Head of caudate nucleus (tissue), 42 donors: ENCODE results near the gene TRIP12.

ENCODE experiments used
- DNase-seq, 42 donors: peaks; one replicate each; pipeline versions ENCODE4 v3.0.0 to v3.0.0-alpha.2; 2020 to 2021; ENCODE audit warnings: mixed read lengths in 7 of 42
- intact Hi-C: fragments of 100-400 bp; cut with DNase I; formaldehyde crosslinking; loops from one replicate; pipeline ENCODE4 v1.15.0; 2022

The TRIP12 gene

GRCh38 chr2:229884775-229885699 lies 36.8 kb downstream of the TRIP12 start:
- intact Hi-C loops = no loop called here
- no peak for DNase-seq

DNA sequence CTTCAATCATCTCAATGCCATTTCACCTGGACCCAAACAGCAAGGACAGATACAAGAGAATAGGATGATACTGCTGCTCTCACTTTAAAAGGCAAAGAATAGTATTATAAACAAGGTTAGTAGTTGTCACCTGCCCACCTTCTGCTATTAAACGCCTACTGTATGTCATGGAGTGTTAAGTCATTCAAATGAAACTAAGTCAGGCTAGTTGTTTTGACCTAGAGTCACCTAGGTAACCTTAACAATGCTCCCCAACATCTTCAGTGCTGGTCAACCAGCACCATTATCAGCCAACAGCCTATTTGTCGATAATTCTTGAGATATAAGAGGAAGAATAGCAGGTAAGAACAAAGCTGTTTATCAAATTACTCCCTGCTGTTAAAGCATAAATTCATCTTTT lies 39.2 kb downstream of the TRIP12 start:
- DNase-seq = no peak
- intact Hi-C loops = no loop called here

- intact Hi-C loops = no loop called here
- no peak for DNase-seq
Observed at GRCh38 chr2:229880892-229881586, 40.8 kb downstream of the TRIP12 start.

DNA sequence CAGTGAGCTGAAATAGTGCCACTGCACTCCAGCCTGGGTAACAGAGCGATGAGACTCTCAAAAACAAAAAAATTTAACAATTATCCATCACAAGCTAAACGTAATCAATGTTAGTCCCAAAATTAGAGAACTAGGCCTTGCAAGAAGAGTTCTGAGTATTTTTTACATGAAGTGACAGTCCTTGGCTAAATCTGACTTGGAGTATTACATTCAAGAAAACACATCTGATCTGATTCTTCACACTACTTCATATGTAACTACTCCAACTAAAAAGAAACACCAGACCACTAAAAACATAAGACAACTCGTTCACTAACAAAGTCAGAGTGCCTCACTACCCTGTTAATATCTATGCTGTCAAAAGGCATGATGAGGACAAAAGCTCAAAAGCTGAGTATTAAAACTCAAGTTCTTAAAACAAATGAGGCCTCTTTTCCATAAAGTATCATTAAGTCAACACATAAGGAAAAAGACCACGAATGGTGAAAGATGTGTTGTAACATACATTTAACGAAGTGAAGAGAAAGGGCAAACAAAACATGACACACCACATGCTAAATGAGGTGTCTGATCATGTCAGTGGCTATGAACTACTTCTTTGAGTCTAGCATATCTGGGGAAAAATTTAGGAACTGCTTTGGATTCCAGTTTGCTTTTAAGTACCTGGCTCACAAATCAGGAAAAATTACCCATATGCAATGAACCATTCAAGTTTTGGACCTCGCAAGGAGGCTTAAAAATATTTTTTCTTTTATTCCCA lies 42.4 kb downstream of the TRIP12 start:
- intact Hi-C loops = no loop called here
- no peak for DNase-seq

- intact Hi-C loops = no loop called here
- DNase-seq = no peak
Observed at GRCh38 chr2:229875549-229875948, 46.3 kb downstream of the TRIP12 start.

- intact Hi-C loops = no loop called here
- no peak for DNase-seq
Observed at GRCh38 chr2:229874647-229875046, 47.2 kb downstream of the TRIP12 start.

GRCh38 chr2:229873123-229873581 lies 48.7 kb downstream of the TRIP12 start:
- intact Hi-C loops = no loop called here
- DNase-seq = no peak

GRCh38 chr2:229870903-229871656 lies 50.7 kb downstream of the TRIP12 start:
- intact Hi-C loops = no loop called here
- DNase-seq = no peak

- DNase-seq = no peak
Observed at GRCh38 chr2:229869226-229869625, 52.6 kb downstream of the TRIP12 start.

GRCh38 chr2:229868794-229869193 lies 53.0 kb downstream of the TRIP12 start:
- intact Hi-C loops = no loop called here
- DNase-seq = no peak

More at GRCh38 chr2:229869226-229869625, 52.6 kb downstream of the TRIP12 start:
- intact Hi-C loops = no loop called here

DNA sequence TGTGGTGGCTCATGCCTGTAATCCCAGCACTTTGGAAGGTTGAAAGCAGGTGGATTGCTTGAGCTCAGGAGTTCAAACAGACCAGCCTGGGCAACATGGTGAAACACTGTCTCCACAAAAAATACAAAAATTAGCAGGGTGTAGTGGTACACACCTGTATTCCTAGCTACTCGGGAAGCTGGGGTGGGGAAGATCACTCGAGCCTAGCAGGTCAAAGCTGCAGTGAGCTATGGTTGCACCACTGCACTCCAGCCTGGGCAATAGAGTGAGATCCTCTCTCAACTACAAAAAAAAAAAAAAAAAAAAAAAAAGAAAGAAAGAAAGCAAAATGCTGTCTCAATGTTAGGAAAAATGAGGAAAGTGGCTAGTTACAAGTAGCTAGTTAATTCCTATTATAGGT lies 56.8 kb downstream of the TRIP12 start:
- intact Hi-C loops = no loop called here

GRCh38 chr2:229861431-229861830 lies 60.4 kb downstream of the TRIP12 start:
- intact Hi-C loops = no loop called here
- no peak for DNase-seq

More for the DNA sequence above, 56.8 kb downstream of the TRIP12 start:
- no peak for DNase-seq

DNA sequence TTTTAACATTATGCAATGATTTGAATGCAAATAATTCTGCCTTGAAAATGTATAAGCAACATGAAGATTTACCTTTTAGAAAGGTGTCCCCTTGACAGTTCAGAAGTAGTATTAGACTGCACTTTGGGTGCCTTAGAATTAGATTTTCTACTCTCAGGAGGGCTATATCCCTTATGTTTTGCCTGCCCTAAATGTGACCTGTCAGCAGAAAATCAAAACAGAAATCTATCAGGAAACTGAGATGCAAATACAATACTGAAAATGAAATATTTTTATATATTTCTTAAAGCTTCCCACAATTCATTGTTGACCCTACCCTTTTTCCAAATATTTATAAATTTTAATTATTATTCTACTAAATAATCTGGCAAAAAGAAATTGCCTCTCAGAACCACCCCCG lies 61.5 kb downstream of the TRIP12 start:
- no peak for DNase-seq
- intact Hi-C loops = no loop called here

- intact Hi-C loops = no loop called here
Observed at GRCh38 chr2:229858351-229858750, 63.5 kb downstream of the TRIP12 start.

DNA sequence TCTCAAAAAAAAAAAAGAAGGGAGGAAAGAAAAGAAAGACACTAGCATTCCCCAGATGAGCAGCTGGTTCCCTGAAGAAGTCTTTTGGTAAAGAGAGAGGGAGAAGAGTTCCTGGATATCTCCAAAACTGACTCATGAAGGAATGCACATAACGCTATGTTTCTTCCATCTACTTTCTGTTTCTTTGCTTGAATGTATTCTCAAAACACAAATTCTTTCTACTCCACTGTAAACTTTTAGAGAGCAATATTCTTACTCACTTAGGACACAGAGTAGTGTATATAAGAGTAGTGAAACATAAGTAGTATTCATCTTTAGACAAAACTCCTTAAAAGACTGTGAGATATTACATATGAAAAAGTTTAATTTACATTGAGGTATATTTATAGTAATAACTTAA lies 64.2 kb downstream of the TRIP12 start:
- intact Hi-C loops = no loop called here
- no peak for DNase-seq

More at GRCh38 chr2:229858351-229858750, 63.5 kb downstream of the TRIP12 start:
- DNase-seq = no peak

DNA sequence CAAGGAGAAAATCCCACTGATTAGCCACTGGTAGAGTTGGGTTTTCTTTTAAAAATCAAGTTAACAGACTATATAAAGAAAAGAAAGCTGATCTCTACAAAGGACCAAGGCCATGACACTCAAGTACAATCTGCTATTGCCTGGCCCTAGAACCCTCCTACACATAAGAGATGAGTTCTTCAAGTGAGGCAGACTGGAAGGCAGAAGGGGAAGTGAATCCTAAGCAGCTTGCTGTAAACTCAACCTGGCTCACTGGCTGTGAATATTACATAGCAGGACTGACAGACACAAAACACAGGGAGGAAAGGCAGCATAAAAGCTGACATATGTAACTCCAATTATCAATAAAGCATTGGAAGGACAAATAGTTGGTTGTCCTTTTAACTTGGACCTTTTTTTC lies 65.4 kb downstream of the TRIP12 start:
- no peak for DNase-seq
- intact Hi-C loops = no loop called here

- no peak for DNase-seq
- intact Hi-C loops = no loop called here
Observed at GRCh38 chr2:229855116-229855515, 66.7 kb downstream of the TRIP12 start.

DNA sequence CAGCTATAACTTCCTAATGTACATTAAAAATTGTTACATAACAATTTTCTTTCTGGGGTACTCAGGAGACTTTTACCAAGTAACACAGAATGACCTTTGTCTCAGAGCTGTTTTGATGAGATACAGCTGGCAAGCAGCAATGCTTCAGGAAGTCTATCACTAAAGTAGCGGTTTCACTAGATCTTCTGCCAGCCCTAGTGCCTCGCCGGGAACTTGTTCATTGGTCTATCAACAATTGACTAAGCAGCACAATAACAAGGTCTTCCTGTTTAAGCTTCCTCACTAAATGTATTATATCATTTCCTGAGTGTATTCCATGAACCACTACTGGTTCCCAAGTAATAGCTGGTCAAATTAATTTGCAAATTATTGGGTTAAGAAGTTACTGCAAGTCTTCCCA lies 69.2 kb downstream of the TRIP12 start:
- intact Hi-C loops = no loop called here

DNA sequence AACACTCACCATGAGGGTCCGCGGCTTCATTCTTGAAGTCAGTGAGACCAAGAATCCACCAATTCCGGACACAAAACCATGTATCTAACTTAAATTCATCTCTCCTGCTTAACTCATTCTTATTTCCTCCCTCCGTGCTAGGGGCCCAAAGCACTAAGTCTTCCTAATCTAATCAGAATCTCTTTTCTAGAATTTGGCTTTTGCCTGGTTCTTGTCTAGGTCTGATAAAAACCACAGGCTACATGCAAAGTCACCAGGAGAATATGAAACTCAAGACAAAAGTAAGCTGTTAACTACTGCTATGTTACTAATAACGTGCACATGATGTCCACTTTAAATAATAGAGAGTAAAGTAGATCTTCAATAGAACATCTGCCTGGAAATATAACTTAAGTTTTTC lies 69.9 kb downstream of the TRIP12 start:
- no peak for DNase-seq
- intact Hi-C loops = no loop called here

More for the DNA sequence above, 69.2 kb downstream of the TRIP12 start:
- no peak for DNase-seq
